B cell (primary cell): Measurements from ENCODE around the gene RBM41.

ENCODE experiments used
- CTCF ChIP-seq: fragments of 200-600 bp; IDR thresholded peaks from one replicate; pipeline ENCODE4 v1.8.0; 2022; ENCODE audit warnings: antibody characterized with exemption, mild to moderate bottlenecking
- EZH2 ChIP-seq: IDR thresholded peaks from 2 replicates; pipeline ENCODE4 v1.6.1; 2012; ENCODE audit warnings: borderline replicate concordance, low read depth, mild to moderate bottlenecking, moderate library complexity, low read length; ENCODE audit not compliant: insufficient read depth, poor library complexity, severe bottlenecking

GRCh38 chrX:107054978-107055377, 63.6 kb downstream of the RBM41 start:
- TF ChIP-seq CTCF, result no peak
- TF ChIP-seq EZH2, result no peak
